Activated CD8-positive, alpha-beta memory T cell treated with anti-CD3 and anti-CD28 coated beads, Interleukin-2, amount 50 U/mL, for 48 hours (primary cell): ENCODE data around the gene CHL1.
"Not testable (repeated sequence)": the region's sequence is repeated elsewhere in the genome, so short reads cannot be mapped to it uniquely, and the experiment has no call there.

ENCODE experiments used
- DNase-seq: peaks from one replicate; pipeline ENCODE4 v3.0.0-alpha.2; 2020

The CHL1 gene

DNA sequence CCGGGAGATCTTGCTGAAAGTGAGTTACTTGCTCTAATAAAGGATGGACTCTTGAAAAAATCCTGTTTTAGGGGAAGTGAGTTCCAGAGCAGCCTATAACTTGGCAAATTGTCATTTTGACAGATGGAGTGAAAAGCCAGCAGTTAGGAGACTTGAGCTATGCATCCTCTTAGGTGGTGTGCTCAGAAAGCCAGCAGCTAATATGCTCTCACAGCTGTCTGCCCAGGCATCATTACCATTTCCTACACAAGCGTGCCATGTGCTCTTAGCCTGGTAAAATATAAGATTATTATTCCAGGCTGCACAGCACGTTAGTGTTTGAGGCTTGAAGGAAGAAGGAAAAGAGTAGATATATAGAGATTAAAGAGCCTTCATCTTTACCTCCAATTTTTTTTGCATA lies 151.0 kb downstream of the CHL1 start:
- DNase-seq: no peak

DNA sequence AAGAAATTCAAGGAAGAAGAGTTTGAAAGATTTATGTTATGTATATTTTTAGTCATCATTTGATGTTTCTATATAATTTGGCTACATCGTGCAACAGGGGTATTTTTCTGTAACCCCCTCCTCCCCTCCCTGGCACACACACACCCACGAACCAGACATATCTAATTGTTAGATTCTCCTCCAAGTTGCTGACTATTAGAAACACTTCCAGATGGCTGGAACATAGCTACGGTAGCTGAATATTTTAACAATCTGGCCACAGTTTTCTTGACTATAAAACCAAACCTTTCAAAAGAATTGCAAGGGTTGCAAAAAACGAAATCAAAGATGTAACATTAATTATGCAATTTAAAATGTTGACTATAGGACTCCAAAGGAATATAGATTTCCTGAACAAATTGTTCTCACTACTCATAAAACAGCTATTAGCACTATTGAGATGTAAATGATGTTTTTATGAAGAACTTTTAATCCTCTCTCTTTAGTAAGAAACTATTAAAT lies 154.4 kb downstream of the CHL1 start:
- DNase-seq: no peak

DNA sequence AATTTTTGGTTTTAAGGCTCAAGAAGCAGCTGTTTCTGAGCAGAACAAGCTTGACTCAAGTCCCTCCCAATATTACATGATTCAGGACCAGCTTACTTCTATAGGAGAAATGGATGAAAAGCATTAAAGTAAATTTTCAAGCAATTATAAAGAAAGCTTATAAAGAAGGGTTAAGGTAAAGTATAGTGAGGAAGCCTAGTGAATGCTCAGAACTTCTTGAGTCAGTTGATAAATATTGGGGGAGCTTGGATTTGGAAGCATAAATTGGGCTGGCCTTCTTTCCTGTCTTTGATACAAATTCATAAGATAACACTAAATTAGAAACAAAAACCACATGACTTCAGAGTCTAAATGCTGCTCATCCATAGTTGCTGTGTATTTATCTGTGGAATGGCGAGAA lies 156.0 kb downstream of the CHL1 start:
- DNase-seq: no peak

DNA sequence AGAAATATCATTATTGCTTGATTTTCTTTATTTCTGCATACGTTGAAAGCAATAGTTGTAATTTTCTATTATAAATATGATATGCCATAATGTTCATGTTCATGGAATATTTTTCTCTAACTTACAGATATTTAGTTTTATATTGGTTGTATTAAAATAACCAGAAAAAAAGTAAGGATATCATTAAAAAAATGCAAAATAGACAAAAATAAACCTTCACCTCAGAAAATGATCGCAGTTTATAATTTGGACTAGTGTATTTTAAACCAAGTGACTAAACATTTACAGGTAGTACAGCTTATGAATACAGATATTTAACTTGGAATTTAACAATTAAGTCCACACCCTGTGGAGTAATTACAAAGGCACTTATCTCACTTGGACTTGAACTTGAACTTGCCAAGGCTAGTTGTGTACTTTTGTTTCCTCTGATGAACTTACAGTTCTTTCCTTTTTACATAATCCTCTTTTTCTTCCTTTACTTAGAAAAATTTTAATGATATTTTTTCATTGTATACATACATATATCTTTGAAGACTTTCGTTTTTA lies 156.7 kb downstream of the CHL1 start:
- DNase-seq: no peak

DNA sequence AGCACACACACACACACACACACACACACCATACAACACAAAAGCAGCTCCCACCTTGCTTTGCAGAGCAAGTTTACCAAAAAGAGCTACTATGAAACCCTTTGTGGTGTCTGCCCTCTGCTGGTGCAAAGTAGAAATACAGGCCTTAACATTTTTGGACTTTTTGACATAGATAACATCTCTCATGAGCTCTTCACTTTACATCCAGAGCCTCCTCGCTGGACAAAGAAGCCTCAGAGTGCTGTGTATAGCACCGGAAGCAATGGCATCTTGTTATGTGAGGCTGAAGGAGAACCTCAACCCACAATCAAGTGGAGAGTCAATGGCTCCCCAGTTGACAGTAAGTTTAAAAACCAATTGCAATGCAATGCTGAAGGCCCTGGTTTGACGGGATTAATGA lies 157.9 kb downstream of the CHL1 start:
- peak; percentile 50 for DNase-seq

DNA sequence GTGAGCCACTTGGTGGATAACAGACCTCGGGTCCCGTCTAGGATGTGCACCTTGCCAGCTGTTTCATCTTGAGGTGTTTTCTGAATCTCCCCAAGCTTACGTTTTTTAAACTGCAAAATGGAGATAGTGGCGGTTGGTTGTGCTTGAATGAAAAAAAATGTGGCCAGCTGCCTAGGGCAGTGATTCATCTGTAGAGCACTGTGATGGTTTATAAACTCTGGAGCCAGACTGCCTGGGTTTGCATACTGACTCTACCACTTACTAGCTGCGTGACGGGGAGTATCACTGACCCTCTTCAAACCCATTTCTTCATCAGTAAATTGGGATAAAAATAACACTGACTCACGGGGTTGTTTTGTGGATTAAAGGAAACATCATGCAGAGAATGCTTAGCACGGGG lies 159.1 kb downstream of the CHL1 start:
- DNase-seq: no peak

DNA sequence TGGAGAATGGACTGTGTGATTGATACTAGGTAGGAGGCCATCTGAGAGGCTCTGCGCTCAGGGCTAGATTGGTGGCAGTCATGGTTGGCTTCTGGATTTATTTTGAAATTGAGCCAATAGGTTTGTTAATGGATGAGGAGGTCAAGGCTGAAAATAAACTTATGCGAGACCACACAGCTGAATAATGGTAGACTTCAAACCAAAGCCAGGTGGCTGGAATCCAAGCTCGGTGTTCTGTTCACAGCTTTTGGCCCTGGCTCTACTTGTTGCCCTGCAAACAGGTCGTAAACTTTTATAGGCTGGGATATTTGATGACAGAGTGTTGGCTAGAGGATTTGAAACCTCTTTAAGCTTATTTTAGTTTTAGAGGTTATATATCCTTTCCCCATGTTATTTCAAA lies 160.4 kb downstream of the CHL1 start:
- DNase-seq: no peak

DNA sequence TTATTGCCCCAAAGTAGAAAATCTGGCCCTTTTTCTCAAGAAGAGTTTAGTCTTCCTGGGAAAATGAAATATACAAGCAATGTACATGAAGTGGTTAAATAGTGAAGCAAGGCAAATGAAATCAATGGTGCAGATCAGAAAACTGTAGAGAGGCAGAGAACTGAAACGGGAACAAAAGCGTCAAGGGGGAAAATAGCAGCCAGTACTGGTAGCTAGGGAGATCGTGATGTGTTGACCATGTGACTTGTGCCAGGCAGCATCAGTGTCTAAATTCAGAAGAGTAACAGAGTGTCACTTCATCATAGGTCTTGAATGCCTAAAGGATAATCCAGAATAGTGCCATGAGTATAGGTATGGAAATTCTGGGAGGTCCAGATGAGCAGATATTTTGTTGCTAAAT lies 163.1 kb downstream of the CHL1 start:
- no peak for DNase-seq

DNA sequence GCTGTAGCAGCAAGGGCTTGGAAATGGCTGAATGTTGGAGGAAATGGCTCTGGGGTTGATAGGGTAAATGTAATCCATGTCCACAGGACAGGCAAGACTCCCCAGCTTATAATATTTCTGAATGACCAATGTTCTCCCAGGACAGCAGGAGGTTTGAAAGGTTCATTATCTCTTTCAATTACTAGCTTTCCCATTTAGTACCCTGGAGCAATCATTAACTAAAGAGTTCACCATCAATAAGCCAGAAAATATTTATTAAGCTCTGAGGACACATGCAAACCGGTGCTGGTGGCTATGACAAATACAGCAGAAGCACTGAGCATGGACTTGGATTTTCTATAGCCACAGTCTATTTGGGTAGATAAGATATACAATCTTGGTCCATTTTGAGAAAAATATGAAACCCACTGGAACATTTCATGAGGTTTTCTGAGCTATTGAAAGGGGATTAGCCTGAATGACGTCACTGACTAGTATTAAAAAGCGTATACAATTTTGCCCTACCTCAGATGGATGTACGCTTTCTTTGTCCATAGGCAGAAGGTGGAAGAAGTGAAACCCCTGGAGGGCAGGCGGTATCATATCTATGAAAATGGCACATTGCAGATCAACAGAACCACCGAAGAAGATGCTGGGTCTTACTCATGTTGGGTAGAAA lies 166.2 kb downstream of the CHL1 start:
- DNase-seq: no peak

DNA sequence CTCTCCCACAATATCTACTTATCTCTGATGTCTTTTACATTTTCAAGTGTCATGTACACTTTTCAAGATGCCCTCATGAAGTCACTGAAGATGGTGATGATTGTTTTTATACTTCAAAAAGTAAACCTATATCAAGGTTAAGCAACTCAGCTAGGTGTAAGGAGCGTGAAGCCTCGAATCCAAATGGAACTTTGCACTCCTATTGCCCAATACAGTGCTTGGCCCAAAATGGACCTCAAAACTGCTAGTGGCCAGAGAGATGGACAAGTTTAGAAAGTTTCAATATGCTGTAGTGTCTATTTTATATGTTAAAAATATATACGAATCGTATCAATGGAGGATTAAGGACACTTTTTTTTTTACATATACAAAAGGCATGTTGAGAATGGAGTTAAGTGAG lies 167.7 kb downstream of the CHL1 start:
- DNase-seq: no peak

DNA sequence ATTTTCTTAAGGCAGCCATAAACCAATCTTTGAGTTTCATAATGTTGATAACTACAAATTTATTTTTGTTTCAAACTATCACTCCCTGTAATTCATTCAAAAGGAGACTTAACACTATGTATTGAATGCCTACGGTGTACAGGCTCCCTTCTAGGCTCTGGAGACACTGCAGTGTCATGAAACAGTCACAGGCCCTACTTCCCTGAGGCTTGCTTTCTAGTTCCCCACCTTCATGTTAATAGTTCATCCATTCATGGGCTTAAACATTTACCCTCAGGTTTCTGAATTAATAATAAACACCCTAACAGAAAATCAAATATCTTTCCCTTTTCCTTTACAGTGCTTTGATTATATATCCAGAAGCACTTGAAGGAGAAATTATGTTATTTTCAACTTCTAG lies 168.7 kb downstream of the CHL1 start:
- DNase-seq: no peak

DNA sequence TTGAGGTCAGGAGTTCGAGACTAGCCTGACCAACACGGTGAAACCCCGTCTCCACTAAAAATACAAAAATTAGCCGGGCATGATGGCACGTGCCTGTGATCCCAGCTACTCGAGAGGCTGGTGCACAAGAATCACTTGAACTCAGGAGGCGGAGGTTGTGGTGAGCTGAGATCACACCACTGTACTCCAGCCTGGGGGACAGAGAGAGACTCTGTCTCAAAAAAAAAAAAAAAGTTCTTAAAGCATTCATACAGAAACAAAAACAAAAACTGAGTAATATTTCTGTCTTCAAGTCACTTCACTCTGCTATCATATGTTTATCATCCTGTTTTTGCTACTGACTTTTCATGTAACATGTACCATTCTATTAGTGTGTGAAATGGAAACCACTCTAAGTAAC lies 169.7 kb downstream of the CHL1 start:
- not testable (repeated sequence) for DNase-seq

DNA sequence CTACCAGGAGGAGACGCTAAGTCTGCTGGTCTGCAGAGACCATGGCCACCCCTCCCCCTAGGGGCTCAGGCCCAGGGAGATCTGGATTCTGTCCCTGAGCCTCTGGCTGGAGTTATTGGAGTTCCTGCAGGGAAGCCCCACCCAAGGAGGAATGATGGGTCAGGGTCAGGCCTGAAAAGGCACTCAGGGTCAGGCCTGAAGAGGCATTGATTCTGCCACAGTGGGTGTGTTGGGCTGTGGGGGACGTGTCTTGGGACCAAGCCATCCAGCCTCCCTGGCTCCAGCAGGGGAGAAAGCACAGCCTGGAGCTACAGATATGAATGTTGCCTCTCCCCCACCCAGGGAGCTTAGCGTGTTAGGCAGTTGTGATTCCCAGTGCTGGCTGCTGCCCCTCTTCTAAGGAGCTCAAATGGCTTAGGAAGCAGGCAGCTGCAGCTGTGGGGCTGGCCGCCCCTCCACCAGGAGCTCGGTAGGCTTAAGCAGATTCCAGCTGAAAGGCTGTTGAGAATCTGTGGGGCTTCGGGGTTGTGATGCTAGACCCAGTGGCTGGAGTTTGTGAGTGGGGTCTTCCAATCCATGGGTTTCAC lies 176.7 kb downstream of the CHL1 start:
- DNase-seq: no peak

DNA sequence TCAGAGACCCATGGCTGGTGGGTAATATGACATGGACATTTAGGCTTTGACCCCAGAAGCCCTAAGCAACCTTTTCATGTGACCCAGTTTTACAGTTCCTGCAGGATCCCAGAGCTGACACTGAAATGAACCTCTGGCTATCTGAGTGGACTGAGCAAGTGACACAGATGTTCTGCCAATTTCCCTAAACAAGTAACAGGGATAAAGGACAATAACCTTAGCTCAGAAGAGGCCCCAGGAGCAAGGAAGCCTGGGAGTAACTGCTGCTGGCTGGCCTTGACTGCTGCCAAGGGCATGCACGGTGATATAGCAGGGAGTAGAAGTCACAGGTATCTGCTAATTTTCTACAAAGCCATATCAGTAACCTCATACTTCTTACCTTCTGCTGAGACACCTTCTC lies 177.9 kb downstream of the CHL1 start:
- no peak for DNase-seq

DNA sequence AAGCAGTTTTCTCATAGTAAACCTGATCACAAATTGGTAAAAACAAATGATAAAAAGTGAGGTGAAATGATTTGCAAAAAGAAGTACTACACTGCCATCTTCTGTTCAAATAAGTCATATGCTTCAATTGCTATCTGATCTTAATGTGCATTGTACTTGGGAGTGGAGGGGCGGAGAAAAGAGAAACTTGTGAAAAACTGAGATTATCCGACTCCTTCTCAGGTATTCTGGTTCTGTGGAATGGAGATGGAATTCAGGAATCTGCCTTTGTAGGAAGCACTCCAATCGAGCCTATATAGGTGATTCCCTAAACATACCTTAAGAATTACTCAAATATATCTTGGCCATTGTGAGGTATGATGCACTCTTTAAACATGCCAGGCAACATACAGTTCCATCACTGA lies 180.6 kb downstream of the CHL1 start:
- no peak for DNase-seq

DNA sequence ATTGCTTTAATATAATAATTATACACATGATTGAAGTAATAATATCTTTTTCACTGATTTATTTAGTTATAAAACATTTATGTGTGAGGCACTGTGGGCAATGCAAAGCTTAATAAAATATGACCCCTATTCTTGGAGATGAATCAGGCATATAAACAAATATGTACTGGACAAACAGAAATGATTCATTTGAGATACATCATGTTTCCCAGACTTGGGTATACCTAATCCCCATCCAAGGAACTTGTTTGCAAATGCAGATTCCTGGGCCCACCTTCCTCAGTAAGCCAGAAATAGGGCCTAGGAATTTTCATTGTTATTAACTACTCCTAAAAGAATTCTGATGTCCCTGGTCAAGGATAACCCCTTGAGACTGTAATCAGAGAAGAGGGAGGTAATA lies 184.2 kb downstream of the CHL1 start:
- no peak for DNase-seq

DNA sequence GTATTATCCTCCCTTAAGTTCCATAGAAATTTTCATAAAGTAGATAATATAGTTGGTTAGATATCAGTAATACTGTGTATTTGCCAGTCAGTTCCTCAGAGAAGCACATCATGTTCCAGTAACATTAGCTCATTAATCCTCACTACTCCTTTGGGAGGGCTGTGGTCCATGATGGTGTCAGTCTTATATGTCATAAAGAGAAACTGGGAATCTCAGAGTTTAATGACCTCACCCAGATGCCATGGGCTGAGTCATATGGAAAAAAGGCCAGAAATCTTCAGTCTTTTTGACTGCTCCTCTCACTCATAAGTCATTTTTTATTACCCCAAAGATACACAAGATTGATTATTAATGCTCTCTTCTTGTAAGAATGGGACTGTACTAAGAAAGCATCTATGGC lies 188.6 kb downstream of the CHL1 start:
- no peak for DNase-seq

DNA sequence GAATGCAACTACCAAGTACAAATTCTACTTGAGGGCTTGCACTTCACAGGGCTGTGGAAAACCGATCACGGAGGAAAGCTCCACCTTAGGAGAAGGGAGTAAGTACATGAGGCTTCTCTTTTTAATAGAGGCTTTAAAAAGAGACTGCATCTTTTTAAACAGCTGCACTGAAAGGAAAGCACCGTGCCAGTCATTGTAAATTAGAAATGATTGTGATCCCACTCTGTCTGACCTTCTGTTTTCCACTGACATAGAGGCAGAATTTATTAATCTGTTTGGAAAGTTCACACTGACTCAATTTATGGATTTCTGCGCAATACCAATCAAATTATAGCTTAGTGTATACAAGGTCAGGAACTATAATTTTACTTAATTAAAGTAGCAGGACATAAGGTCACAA lies 198.2 kb downstream of the CHL1 start:
- DNase-seq: no peak

DNA sequence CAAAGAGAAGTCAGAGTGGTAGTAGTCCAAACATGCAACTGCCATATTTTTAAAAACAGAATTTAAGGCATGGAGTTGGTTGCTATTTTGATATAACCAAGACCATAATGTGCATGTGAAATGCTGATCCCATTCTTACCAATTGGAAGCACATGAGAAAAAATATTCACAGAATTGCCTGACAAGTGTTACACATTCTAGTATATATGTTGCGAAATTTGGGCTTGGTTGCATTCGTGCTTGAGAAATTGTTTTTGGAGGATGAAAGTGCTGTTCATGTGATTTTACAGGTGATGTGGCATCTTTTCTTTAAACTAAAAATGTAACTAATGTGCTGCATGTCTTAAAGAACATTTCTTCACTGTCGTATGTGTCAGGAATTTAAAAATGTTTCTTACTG lies 199.7 kb downstream of the CHL1 start:
- DNase-seq: no peak

DNA sequence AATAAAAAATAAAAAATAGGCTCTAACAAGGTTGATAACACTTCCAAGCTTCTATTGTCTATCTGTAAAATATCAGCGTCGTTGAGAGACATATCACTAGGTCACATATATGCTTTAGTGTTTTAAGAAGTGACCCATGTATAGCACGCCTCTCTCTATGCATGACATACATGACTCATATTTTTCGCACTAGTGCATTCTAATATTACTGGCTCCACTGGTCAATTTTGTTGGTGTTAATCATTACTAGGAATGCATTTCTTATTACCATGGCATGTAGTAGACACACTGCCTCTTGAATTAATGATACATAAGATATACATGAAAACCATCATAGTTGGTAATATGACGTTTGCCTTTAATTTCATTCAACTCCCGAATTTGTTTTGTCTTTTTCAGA lies 203.1 kb downstream of the CHL1 start:
- no peak for DNase-seq

DNA sequence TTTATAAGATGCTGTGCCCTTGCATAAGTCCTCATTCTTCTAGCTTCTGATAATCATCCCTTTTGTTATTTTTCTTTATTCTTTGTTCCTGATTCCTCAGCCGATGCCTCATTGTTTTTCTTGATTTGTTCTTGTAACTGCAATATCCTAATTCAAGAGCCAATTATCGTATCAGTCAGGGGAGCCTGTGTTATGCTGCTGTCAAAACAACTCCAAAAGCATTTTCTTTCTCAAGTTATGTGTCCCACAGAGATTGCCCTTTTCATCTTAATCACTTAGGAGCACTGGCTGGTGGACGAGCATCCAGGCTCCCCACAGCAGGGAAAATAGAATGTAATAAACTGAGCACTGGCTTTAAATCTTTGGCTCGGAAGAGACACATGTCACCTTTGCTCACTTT lies 207.3 kb downstream of the CHL1 start:
- no peak for DNase-seq

DNA sequence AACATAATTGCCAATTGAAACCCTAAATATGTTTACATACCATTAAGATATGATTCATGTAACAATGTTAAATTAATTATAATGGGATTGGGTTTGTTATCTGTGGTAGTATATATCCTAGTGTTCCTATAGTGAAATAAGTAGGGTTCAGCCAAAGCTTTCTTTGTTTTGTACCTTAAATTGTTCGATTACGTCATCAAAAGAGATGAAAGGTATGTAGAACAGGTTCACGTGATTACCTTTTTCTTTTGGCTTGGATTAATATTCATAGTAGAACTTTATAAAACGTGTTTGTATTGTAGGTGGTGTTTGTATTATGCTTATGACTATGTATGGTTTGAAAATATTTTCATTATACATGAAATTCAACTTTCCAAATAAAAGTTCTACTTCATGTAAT lies 212.4 kb downstream of the CHL1 start:
- no peak for DNase-seq

DNA sequence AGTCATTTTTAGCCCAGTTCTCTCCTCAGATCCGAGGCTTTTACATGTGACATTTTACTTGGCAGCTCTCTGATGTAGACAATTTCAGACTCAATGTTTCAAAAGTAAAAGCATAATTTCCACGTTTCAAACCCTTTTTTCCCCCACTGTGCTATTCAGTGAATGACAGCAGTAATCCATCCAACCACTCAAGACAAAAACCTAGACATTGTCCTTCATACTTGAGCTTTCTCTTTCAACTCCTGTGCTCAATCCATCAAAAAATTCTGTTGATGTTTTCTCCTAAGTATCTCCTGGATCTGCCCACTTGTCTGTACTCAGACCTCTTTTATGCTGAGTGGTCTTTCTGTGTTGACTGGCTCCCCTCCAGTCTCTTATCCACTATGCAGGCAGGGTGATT lies 214.7 kb downstream of the CHL1 start:
- no peak for DNase-seq

DNA sequence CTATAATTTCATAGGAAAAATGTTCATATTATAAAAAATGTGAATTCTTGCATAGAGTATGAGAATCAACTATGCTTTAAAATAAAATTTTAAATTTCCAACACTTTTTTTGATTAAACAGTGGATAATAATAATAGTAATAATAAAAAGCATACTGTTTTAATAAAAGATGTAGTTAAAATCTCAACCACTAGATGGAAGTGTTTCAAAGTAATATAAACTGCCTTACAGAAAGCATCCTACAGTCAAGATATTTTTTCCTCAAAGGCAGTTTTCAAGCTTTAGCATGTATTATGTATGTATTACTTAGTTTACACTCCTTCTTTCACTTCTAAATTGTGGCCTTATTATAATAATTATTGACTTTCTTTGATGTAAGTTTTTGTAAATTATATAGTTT lies 217.5 kb downstream of the CHL1 start:
- DNase-seq: no peak
